ENCODE measurements around the gene CMTM7.

Gene CMTM7

GRCh38 chr3:32488474-32489008 lies 96.9 kb downstream of the CMTM7 start:
- no peak for DNase-seq (ENCODE audit: low read depth in 1 of 2, low spot score in 1 of 2)

- DNase-seq (ENCODE audit: low read depth in 1 of 2, low spot score in 1 of 2), result no peak
Measured at GRCh38 chr3:32492684-32493436, 101.2 kb downstream of the CMTM7 start.

- DNase-seq (ENCODE audit: low read depth in 1 of 2, low spot score in 1 of 2), result no peak
Measured at GRCh38 chr3:32493437-32494414, 102.1 kb downstream of the CMTM7 start.

GRCh38 chr3:32495085-32495484 lies 103.4 kb downstream of the CMTM7 start:
- no peak for DNase-seq (ENCODE audit: low read depth in 1 of 2, low spot score in 1 of 2)

- no peak for DNase-seq (ENCODE audit: low read depth in 1 of 2, low spot score in 1 of 2)
Measured at GRCh38 chr3:32495609-32496008, 104.0 kb downstream of the CMTM7 start.

- no peak for DNase-seq (ENCODE audit: low read depth in 1 of 2, low spot score in 1 of 2)
Measured at GRCh38 chr3:32498252-32498651, 106.6 kb downstream of the CMTM7 start.

GRCh38 chr3:32498992-32499391 lies 107.3 kb downstream of the CMTM7 start:
- DNase-seq (ENCODE audit: low read depth in 1 of 2, low spot score in 1 of 2), result no peak

GRCh38 chr3:32499585-32499984 lies 107.9 kb downstream of the CMTM7 start:
- no peak for DNase-seq (ENCODE audit: low read depth in 1 of 2, low spot score in 1 of 2)

- no peak for DNase-seq (ENCODE audit: low read depth in 1 of 2, low spot score in 1 of 2)
Measured at GRCh38 chr3:32500231-32500630, 108.6 kb downstream of the CMTM7 start.

- no peak for DNase-seq (ENCODE audit: low read depth in 1 of 2, low spot score in 1 of 2)
Measured at GRCh38 chr3:32500880-32501782, 109.5 kb downstream of the CMTM7 start.

- no peak for DNase-seq (ENCODE audit: low read depth in 1 of 2, low spot score in 1 of 2)
Measured at GRCh38 chr3:32501783-32502117, 110.1 kb downstream of the CMTM7 start.

- DNase-seq (ENCODE audit: low read depth in 1 of 2, low spot score in 1 of 2), result peak; percentile 50 to 59
Measured at GRCh38 chr3:32502118-32502945, 110.7 kb downstream of the CMTM7 start, which contains the start of gene CMTM6. Gene CMTM6, minus strand, starts transcription at chr3:32502852. Its CDS starts 107 bp downstream, at chr3:32502745.

- DNase-seq (ENCODE audit: low read depth in 1 of 2, low spot score in 1 of 2), result no peak
Measured at GRCh38 chr3:32502946-32503286, 111.3 kb downstream of the CMTM7 start.

Measured in stimulated activated CD4-positive, alpha-beta T cell treated with anti-CD3 and anti-CD28 coated beads, Interleukin-15, amount 100 ng/mL, for 1 hour (primary cell).